HG02973 (cell line): ENCODE results near the gene ZSCAN25.
"Not testable (repeated sequence)": the region's sequence is repeated elsewhere in the genome, so short reads cannot be mapped to it uniquely, and the experiment has no call there.

ENCODE experiments used
- ATAC-seq: cut with Tn5 transposase; IDR thresholded peaks from one replicate; pipeline ENCODE4 v1.9.1; 2021; ENCODE audit warnings: moderate library complexity; ENCODE audit not compliant: unreplicated experiment

ZSCAN25 gene

GRCh38 chr7:99616359-99617191 lies at the start of gene ZSCAN25:
Gene ZSCAN25 (plus strand): TSS chr7:99616946. CDS start chr7:99619607, 2,661 bp downstream.
- peak; percentile 92 for ATAC-seq

DNA sequence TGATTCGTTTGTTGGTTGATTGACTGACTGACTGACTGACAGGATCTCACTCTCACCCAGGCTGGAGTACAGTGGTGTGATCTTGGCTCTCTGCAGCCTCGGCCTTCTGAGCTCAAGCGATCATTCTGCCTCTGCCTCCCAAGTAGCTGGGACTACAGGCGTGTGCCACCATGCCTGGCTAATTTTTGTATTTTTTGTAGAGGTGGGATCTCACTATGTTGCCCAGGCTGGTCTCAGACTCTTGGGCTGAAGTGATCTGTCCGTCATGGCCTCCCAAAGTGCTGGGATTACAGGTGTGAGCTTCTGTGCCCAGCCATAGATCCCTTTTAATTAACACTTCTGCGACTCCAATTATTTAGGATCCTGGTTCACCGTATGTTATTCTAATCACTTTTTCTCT lies 48.0 kb upstream of the ZSCAN25 start:
- ATAC-seq, result not testable (repeated sequence)

- no peak for ATAC-seq
These were observed 45.0 kb upstream of the ZSCAN25 start for GRCh38 chr7:99571768-99572167.

- no peak for ATAC-seq
These were observed 43.5 kb upstream of the ZSCAN25 start for GRCh38 chr7:99573257-99573656.

- ATAC-seq, result no peak
These were observed 40.5 kb upstream of the ZSCAN25 start for GRCh38 chr7:99576251-99576650.

DNA sequence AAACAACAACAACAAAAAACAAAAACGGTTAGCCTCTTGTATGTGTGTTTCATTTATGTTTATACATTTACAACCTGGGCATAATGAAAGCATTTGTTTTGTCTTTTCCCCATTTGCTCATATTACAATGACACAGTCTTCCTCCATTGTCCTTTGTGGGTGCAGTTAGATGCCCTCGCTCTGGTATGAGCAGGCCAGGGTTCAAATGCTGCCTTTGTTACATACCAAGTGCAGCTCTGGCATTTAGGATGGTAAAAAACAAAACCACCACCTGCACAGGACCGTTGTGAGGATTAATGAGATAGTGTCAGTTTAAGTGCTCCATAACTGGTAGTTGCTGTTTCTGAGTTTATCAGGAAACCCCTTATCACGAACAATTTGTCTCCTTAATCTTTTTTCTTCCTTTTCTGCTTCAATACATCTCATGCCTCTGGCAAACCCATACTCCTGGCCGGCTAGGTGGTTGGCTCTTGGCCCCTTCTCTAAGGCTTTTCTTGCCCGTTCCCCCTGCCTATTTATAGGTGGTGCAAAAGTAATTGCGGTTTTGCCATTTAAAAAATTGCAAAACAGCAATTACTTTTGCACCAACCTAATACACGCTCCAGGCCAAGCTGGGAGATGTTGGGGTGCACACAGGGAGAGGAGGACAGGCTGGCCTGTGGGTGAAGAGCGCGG lies 37.3 kb upstream of the ZSCAN25 start:
- no peak for ATAC-seq

DNA sequence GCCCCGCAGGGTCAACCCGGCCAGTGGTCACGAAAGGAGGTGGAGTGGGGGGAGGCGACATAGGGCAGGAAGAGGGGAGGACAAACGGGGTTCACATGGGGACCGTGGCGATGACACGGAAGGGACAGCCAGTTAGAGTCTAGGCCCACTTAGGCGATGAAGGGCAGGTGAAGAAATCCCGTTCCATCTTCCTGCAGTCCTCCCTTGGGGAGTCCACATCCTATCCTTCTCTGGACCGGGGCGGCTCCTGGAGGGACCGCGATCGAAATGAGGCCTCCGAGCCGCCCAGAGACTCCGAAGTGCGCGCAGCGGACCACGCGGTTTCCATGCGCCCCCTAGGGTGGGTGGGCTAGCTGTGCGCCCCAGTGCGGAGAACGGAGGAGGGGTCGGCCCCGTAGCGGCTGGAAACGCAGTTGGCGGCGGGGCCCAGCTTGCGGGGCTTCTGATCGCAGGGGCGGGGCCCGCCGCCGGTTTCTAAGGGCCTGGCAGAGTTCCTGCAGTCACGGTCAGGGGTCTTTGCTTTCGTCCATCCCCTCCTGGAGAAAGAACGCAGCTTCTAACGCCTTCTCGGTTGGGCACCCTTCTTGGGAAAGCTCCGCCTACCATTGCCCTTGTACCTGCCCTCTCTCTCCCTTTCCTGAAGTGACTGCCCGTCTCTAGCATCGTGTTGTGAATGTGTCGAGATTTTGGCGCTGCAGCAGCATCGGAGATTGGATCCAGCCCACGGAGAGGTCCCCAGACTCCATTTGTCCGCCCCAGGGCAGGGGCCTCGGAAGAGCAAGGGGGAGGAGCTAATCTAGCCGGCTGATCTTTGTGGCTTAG lies 36.6 kb upstream of the ZSCAN25 start:
- ATAC-seq, result no peak

DNA sequence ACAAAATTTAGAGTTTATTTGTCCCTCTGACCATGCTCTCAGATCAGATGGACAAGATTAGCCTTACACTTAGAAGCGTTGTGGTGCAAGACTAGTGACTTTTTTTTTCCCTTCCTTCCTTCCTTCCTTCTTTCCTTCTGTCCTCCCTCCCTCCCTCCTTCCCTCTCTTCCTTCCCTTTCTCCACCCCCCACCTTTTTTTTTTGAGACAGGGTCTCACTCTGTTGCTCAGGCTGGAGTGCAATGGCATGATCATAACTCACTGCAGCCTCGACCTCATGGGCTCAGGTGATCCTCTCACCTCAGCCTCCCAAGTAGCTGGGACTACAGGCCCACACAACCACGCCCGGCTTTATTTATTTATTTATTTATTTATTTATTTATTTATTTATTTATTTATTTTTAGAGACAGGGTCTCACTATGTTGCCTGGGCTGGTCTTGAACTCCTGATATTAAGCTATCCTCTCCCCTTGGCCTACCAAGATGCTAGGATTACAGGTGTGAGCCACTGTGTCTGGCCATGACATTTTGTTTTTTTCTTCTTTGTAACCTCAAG lies 35.9 kb upstream of the ZSCAN25 start:
- ATAC-seq, result not testable (repeated sequence)

DNA sequence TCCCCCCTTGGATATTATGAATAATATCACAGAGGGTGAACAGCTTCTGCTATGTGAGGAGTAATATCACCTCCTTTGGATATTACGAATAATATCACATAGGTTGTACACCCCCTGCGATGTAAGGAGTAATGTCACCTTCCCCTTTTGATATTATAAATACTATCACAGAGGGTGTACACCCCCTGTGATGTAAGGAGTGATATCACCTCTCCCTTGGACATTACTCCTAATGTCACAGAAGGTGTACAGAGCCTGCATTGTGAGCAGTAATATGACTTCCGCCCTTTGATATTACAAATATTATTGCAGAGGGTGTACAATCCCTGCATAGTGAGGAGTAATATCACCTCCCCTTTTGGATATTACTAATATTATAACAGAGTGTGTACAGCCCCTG lies 27.9 kb upstream of the ZSCAN25 start:
- no peak for ATAC-seq

- ATAC-seq, result no peak
These were observed 21.6 kb upstream of the ZSCAN25 start for GRCh38 chr7:99594948-99595745.

DNA sequence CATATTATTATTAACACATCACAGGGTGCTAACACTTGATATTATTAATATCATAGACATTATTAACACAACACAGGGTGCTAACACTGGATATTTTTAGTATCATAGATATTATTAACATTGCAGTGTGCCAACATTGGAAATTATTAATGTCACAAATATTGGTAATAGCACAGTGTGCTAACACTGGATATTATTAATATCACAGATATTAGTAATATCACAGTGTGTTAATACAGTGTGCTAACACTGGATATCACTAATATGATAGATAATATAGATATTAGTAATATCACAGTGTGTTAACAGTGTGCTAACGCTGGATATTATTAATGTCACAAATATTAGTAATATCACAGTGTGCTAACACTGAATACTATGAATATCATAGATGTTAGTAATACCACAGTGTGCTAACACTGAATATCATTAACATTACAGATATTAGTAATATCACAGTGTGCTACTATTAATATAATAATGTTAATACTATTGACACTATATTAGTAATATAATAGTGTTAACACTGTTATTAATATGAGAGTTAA lies 20.3 kb upstream of the ZSCAN25 start:
- no peak for ATAC-seq

- no peak for ATAC-seq
These were observed 18.8 kb upstream of the ZSCAN25 start, which contains the start of gene TMEM225B for GRCh38 chr7:99597762-99598501. Gene TMEM225B (plus strand): TSS chr7:99598267. CDS start chr7:99604389, 6,122 bp downstream.

- ATAC-seq, result no peak
These were observed 16.9 kb upstream of the ZSCAN25 start for GRCh38 chr7:99599836-99600235.

GRCh38 chr7:99601656-99602310 lies 15.0 kb upstream of the ZSCAN25 start:
- no peak for ATAC-seq

DNA sequence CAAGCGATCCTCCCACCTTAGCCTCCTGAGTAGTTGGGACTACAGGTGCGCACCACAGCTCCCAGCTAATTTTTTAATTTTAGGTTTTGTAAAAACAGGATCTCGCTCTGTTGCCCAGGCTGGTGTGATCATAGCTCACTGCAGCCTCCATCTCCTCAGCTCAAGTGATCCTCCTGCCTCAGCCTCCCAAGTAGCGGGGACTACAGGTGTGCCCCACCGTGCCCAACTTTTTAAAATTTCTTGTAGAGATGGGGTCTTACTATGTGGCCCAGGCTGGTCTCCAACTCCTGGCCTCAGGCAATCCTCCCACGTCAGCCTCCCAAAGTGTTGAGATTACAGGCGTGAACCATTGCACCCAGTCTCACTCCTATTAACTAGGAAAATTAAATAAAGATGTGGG lies 11.2 kb upstream of the ZSCAN25 start:
- ATAC-seq, result no peak

GRCh38 chr7:99606531-99606930 lies 10.2 kb upstream of the ZSCAN25 start:
- ATAC-seq, result no peak

DNA sequence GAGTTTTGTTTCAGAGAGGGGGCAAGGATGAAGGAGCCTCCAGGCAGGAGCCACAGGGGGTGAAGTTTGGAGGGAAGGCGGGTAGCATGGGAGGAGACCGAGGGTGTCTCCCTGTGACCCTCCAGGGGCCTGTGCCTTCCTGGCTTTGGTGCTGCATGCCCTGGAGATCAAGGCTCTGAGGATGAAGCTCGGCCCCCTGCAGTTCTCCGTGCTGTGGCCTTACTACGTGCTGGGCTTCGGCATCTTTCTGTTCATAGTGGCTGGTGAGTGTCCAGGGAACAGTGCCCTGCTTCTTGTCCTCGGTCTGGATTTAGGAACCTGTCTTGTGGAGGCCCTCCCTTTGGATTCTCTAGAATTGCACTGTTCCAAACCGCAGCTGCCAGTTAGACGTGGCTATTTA lies 9.2 kb upstream of the ZSCAN25 start:
- ATAC-seq, result no peak

DNA sequence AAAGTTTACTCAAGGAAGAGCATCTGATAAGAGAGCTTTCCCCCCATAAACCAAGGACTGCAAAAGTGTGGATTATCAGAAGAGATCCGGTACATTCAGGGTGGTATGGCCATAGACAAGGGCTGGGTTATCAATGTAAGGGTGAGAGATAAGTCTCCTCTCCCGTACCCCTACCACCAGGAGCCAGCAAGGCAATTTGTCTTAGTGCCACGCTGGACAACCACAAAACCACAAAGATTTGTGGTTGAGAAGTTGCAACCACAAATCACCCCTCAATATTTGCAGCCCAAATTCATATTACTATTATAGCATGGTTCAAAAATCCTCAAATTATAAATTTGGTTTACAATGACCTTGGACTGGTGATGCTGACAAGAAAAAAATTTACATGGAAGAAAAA lies 2.3 kb upstream of the ZSCAN25 start:
- no peak for ATAC-seq

GRCh38 chr7:99615989-99616358 lies 772 bp upstream of the ZSCAN25 start:
- ATAC-seq, result no peak
